ENCODE results near the gene STK24. TPM values are rescaled to one million over a fixed set of nuclear protein-coding genes. Genes with fewer than 3 reads are reported as not detected.

STK24 gene
- total and polyA plus RNA-seq, 2 of the 8 experiments (the other 6 are each of a cell fraction or from before 2014, with no cell fraction given) = 62.8 to 143 TPM

- DNase-seq (ENCODE audit: low read depth in 1 of 2, low spot score in 2 of 2) = no peak
- H3K23ac ChIP-seq (ENCODE audit: insufficient read length) = no peak overlapping the region
- no peak overlapping the region for H4K8ac ChIP-seq (ENCODE audit: extremely low read depth, insufficient read depth, low read length)
- H2BK20ac ChIP-seq (ENCODE audit: low read length) = no peak overlapping the region
- H3K4me1 ChIP-seq (replicated peaks in 1 of 4; ENCODE audit: control insufficient read depth in 3 of 4, insufficient read depth in 4 of 4, low read length in 3 of 4) = no peaks in the 10 kb centered on the region
- CTCF ChIA-PET (ENCODE audit: partially characterized antibody) = interaction anchor here (0.9 to 2.2 kb wide), 14 partner anchors 8 to 372 kb away, joined by 3 to 8 read pairs (median 4); no protein-coding TSS in a partner anchor
- WGBS, 2 experiments (ENCODE audit: extremely low coverage in 1 of 2, insufficient coverage in 1 of 2, insufficient read length in 1 of 2, insufficient replicate concordance in 2 of 2, low coverage in 1 of 2, low lambda C conversion rate in 2 of 2, missing lambda C conversion rate in 1 of 2) = 91% methylated on average over 8 of the region's 8 CpGs; no CpG with 5 or more reads in 1 of the 2 experiments
- H2BK120ac ChIP-seq (replicated peaks; ENCODE audit: low read depth, low read length) = no peak overlapping the region
- H2BK15ac ChIP-seq (ENCODE audit: low read length) = no peak overlapping the region
- no peak overlapping the region for H3K9ac ChIP-seq (replicated peaks in 1 of 4; ENCODE audit: extremely low read depth in 1 of 4, low read depth in 3 of 4, low read length in 3 of 4)
- H3K56ac ChIP-seq (replicated peaks; ENCODE audit: insufficient read length, low read depth, low read length) = no peak overlapping the region
- no peaks in the 10 kb centered on the region for H3K79me2 ChIP-seq (ENCODE audit: control insufficient read depth in 1 of 2, insufficient read depth in 2 of 2, low read length in 2 of 2)
- H3K4me2 ChIP-seq (ENCODE audit: insufficient read depth in 1 of 2, low read depth in 2 of 2, low read length in 2 of 2) = no peak overlapping the region
- no peak overlapping the region for H2AFZ ChIP-seq (ENCODE audit: low read length)
- no peak overlapping the region for H3K18ac ChIP-seq (ENCODE audit: extremely low read depth, low read length)
- peaks cover 0 to 4% (median 2%) of the 10 kb centered on the region in 4 experiments; a peak in 2 of 8 replicates for H3K36me3 ChIP-seq (ENCODE audit: control insufficient read depth in 2 of 4, insufficient read depth in 4 of 4, low read length in 3 of 4)
- no peak overlapping the region for H2AK5ac ChIP-seq (ENCODE audit: low read depth, low read length)
- no peak overlapping the region for H3K14ac ChIP-seq (ENCODE audit: insufficient read length)
- H3K79me1 ChIP-seq (ENCODE audit: low read depth, low read length) = no peaks in the 10 kb centered on the region
- no peak overlapping the region for H3K4ac ChIP-seq (replicated peaks; ENCODE audit: insufficient read length, low read depth, low read length)
- TF ChIP-seq TEAD4 (IDR thresholded peaks at IDR 0.05; ENCODE audit: low read depth, low read length) = no peak
- no peak for TF ChIP-seq CHD1 (IDR thresholded peaks at IDR 0.05; ENCODE audit: low read depth, low read length)
- no peak for TF ChIP-seq CTBP2 (IDR thresholded peaks at IDR 0.05; ENCODE audit: borderline replicate concordance, insufficient read depth, insufficient read length, low read length)
- TF ChIP-seq MAX (IDR thresholded peaks at IDR 0.05) = no peak
- TF ChIP-seq SIX5 (IDR thresholded peaks at IDR 0.05; ENCODE audit: low read depth, low read length) = no peak
- TF ChIP-seq CBX8 (IDR thresholded peaks at IDR 0.05; ENCODE audit: borderline replicate concordance, low read depth, low read length) = no peak
- no peak overlapping the region for H3K4me3 ChIP-seq (ENCODE audit: extremely low read depth in 1 of 4, insufficient read depth in 2 of 4, low read depth in 3 of 4, low read length in 4 of 4)
- H4K5ac ChIP-seq (ENCODE audit: insufficient read length, low read depth, low read length) = no peak overlapping the region
- FAIRE-seq = no peak
- no peaks in the 10 kb centered on the region for H3K27me3 ChIP-seq (replicated peaks in 1 of 4; ENCODE audit: control insufficient read depth in 3 of 4, extremely low read depth in 1 of 4, insufficient read depth in 3 of 4, low read length in 3 of 4)
- H2BK5ac ChIP-seq (ENCODE audit: low read depth, low read length) = no peak overlapping the region
- no peaks in the 10 kb centered on the region for H4K20me1 ChIP-seq (replicated peaks in 1 of 2; ENCODE audit: control insufficient read depth in 1 of 2, insufficient read depth in 2 of 2, low read length in 2 of 2)
- no peaks in the 10 kb centered on the region for H3K9me3 ChIP-seq (ENCODE audit: insufficient read depth in 2 of 2, low read depth in 1 of 2, low read length in 1 of 2)
- H3K23me2 ChIP-seq (ENCODE audit: low read depth, low read length) = no peaks in the 10 kb centered on the region
- H4K91ac ChIP-seq (replicated peaks; ENCODE audit: insufficient read length, low read length) = no peak overlapping the region
- H2BK12ac ChIP-seq (ENCODE audit: low read depth, low read length) = no peak overlapping the region
- POLR2A ChIA-PET (ENCODE audit: partially characterized antibody) = no interaction called here
- no peak overlapping the region for H3K27ac ChIP-seq (ENCODE audit: low read depth, low read length)
Measured at GRCh38 chr13:98405690-98406344, 171.1 kb downstream of the STK24 start.
